NCI-H146 treated with DMSO at 0.1 percent for 48 hours (cell line): Measurements from ENCODE around the gene ITLN2.
"Not testable (repeated sequence)": the region's sequence is repeated elsewhere in the genome, so short reads cannot be mapped to it uniquely, and the experiment has no call there.

Source experiments
- DNase-seq: peaks from one replicate; lab custom pipeline; 2025; ENCODE audit not compliant: unreplicated experiment; lab: John Stamatoyannopoulos, UW

ITLN2 gene

DNA sequence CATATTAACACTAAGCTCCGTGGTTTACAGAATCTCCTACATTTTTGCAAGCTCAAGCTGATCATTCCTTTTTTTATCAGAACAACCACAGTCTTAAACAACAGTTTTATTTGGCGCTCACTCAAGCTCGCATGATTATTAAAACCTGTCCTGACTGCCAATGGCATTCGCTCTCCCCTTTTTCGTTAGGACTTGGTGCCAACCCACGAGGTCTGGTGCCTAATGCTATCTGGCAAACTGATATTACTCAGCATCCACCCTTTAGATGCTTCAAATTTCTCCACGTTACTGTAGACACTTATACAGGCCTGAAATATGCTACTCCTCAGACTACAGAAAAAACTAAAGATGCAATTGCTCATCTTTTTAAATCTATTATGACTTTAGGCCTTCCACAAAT is 46.6 kb downstream of the ITLN2 start:
- no peak for DNase-seq

DNA sequence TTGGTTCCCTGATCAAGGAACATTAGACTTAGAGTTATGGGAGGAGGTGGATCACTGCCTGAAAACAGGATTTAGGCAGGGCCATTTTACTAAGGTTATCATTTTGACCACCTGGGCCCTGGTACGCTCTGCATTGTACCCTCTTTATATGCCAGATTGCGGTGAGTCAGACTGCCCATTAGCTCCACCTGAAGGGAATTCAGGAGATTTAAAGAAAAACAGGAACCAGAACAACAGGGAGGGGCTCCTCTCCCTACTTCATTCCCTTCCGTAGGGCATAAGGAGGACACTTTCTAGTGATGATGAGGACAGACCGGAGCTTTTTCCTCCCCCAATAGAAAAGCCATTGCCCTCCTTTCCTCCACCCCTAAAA is 49.0 kb downstream of the ITLN2 start:
- no peak for DNase-seq

DNA sequence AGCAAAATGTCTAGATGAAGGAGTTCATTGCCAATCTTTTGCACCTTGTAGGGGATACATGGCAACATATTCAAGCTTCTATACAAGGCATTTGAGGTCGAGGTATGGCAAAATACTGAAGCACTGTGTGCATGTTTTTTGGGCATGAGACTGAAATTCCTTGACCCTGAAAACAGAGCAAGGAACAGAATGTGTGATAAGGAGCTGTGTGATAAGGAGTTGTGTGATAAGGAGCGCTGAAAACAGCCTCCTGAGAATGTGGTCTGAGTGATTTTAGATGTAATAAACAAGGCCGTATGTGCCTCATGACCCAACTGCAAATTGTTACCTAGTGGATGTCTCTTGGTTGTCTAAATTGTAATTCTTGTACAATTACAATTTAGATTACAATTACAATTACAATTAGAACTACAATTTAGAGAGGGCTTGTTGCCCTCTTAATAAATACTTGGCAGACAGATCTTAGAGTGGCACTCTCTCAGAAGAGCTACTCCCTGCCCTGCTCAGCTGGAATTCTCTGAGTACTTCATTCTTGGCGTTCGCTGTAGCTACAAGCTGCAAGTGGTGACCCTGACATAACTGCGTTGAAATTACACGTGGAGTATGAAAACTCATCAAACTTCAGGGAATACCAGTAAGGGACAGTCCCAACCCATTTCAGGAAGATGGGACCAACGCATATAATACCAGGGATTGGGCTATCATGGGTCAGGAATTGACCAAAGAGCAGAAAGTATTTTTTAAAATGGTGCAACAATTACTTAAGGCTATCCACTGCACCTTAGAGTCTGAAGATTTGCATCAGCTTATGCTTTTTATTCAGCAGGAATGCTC is 49.6 kb downstream of the ITLN2 start:
- DNase-seq, result no peak

DNA sequence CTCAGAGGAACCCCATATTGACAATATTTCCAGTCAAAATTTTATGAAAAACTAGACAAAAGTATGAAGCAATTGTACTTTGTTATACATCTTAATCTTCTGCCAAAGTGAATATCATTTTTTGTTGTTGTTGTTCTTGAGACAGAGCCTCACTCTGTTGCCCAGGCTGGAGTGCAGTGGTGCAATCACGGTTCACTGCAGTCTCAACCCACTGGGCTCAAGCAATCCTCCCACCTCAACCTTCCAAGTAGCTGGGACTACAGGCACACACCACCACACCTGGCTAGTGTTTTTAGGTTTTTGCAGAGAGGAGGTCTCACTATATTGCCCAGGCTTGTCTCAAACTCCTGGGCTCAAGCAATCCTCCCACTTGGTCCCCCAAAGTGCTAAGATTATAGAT is 52.4 kb downstream of the ITLN2 start:
- not testable (repeated sequence) for DNase-seq

DNA sequence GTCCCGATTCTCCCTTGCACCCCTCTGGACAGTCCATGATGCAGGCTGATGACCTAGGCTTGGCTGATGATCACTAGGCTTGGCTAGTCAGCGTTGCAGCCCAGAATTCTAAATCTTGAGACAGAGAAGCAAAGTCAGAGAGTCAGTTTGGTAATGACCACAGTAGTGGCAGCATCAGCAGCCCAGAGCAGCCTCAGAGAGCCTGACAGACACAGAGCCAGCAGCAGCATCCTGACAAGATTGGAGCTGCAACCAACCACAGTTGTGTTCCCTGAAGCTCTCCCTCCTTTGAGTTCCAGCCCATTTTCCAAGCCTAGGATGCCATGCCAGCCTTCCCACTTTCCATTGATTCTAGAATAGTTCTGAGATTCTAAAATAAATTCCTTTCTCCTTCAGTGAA is 52.8 kb downstream of the ITLN2 start:
- no peak for DNase-seq

DNA sequence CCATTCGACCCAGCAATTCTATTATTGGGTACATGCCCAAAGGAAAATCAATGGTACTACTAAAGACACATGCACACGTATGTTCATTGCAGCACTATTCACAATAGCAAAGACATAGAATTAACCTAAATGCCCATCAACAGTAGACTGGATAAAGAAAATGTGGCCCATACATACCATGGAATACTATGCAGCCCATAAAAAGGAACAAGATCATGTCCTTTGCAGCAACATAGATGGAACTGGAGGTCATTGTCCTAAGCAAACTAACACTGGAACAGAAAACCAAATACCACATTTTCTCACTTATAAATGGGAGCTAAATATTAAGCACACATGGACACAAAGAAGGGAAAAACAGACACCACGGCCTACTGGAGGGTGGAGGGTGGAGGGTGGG is 53.9 kb downstream of the ITLN2 start:
- DNase-seq, result not testable (repeated sequence)
